ENCODE measurements around the gene CD83.

DNA sequence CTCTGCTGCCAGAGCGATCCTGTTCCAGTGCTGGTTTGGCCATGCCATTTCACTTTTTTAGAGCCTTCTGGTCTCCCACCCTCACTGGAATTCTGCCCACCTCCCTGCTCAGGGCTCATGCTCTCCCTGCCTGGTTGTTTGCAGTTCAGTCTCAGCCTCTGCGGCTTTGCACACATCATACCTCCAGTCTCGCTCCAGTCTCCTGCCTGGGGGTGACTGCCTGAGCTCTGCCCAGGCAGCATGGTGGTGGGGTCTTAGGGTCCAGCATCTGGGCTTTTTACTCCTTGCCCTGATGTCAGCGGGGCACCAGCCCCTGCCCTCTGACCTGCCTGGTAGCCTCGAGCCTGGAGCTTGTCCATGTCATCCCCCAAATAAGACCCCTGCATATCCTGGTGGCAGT, 30.9 kb downstream of the CD83 start:
- no peak for TF ChIP-seq MEIS2 (IDR thresholded peaks at IDR 0.05; ENCODE audit: partially characterized antibody)
- TF ChIP-seq ELF4 (CRISPR knock-in tag; IDR thresholded peaks at IDR 0.05), result no peak
- TF ChIP-seq, protein P1, sequence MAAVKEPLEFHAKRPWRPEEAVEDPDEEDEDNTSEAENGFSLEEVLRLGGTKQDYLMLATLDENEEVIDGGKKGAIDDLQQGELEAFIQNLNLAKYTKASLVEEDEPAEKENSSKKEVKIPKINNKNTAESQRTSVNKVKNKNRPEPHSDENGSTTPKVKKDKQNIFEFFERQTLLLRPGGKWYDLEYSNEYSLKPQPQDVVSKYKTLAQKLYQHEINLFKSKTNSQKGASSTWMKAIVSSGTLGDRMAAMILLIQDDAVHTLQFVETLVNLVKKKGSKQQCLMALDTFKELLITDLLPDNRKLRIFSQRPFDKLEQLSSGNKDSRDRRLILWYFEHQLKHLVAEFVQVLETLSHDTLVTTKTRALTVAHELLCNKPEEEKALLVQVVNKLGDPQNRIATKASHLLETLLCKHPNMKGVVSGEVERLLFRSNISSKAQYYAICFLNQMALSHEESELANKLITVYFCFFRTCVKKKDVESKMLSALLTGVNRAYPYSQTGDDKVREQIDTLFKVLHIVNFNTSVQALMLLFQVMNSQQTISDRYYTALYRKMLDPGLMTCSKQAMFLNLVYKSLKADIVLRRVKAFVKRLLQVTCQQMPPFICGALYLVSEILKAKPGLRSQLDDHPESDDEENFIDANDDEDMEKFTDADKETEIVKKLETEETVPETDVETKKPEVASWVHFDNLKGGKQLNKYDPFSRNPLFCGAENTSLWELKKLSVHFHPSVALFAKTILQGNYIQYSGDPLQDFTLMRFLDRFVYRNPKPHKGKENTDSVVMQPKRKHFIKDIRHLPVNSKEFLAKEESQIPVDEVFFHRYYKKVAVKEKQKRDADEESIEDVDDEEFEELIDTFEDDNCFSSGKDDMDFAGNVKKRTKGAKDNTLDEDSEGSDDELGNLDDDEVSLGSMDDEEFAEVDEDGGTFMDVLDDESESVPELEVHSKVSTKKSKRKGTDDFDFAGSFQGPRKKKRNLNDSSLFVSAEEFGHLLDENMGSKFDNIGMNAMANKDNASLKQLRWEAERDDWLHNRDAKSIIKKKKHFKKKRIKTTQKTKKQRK (IDR thresholded peaks at IDR 0.05; ENCODE audit: borderline replicate concordance, low read depth, low read length), result no peak
- TF ChIP-seq PCBP1 (IDR thresholded peaks at IDR 0.05; ENCODE audit: low read depth, low read length, poor library complexity, severe bottlenecking), result no peak
- TF ChIP-seq, protein P2, sequence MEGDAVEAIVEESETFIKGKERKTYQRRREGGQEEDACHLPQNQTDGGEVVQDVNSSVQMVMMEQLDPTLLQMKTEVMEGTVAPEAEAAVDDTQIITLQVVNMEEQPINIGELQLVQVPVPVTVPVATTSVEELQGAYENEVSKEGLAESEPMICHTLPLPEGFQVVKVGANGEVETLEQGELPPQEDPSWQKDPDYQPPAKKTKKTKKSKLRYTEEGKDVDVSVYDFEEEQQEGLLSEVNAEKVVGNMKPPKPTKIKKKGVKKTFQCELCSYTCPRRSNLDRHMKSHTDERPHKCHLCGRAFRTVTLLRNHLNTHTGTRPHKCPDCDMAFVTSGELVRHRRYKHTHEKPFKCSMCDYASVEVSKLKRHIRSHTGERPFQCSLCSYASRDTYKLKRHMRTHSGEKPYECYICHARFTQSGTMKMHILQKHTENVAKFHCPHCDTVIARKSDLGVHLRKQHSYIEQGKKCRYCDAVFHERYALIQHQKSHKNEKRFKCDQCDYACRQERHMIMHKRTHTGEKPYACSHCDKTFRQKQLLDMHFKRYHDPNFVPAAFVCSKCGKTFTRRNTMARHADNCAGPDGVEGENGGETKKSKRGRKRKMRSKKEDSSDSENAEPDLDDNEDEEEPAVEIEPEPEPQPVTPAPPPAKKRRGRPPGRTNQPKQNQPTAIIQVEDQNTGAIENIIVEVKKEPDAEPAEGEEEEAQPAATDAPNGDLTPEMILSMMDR (IDR thresholded peaks at IDR 0.05 in 2 of 3, conservative IDR thresholded peaks at IDR 0.05 in 1 of 3; ENCODE audit: insufficient read depth in 2 of 3, low read depth in 1 of 3, low read length in 3 of 3), result no peak
- no peak for TF ChIP-seq POLR2AphosphoS5 (IDR thresholded peaks at IDR 0.05; ENCODE audit: control insufficient read depth, insufficient read depth, low read depth, low read length)
- TF ChIP-seq MAFK (IDR thresholded peaks at IDR 0.05; ENCODE audit: low read length), result no peak
- TF ChIP-seq, protein P3, sequence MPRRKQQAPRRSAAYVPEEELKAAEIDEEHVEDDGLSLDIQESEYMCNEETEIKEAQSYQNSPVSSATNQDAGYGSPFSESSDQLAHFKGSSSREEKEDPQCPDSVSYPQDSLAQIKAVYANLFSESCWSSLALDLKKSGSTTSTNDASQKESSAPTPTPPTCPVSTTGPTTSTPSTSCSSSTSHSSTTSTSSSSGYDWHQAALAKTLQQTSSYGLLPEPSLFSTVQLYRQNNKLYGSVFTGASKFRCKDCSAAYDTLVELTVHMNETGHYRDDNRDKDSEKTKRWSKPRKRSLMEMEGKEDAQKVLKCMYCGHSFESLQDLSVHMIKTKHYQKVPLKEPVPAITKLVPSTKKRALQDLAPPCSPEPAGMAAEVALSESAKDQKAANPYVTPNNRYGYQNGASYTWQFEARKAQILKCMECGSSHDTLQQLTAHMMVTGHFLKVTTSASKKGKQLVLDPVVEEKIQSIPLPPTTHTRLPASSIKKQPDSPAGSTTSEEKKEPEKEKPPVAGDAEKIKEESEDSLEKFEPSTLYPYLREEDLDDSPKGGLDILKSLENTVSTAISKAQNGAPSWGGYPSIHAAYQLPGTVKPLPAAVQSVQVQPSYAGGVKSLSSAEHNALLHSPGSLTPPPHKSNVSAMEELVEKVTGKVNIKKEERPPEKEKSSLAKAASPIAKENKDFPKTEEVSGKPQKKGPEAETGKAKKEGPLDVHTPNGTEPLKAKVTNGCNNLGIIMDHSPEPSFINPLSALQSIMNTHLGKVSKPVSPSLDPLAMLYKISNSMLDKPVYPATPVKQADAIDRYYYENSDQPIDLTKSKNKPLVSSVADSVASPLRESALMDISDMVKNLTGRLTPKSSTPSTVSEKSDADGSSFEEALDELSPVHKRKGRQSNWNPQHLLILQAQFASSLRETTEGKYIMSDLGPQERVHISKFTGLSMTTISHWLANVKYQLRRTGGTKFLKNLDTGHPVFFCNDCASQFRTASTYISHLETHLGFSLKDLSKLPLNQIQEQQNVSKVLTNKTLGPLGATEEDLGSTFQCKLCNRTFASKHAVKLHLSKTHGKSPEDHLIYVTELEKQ (CRISPR knock-in tag; IDR thresholded peaks at IDR 0.05), result no peak
- no peak for TF ChIP-seq ZNF584 (CRISPR knock-in tag; IDR thresholded peaks at IDR 0.05; ENCODE audit: low read depth)

Data from K562 (cell line).